K562 (cell line): Measurements from ENCODE around the gene NOD1. TPM values are rescaled to one million over a fixed set of nuclear protein-coding genes. Genes with fewer than 3 reads are reported as not detected.

Source experiments
- ADNP ChIP-seq: fragments of 200-800 bp; sonication (Bioruptor generic); IDR thresholded peaks from 2 replicates; pipeline ENCODE4 v1.6.1; 2016; ENCODE audit warnings: missing genetic modification characterization, missing compliant biosample characterization
- BCOR ChIP-seq: fragments of 450-650 bp; IDR thresholded peaks from 2 replicates; pipeline ENCODE4 v1.6.1; 2016
- CTBP1 ChIP-seq: fragments of 450-650 bp; IDR thresholded peaks from 2 replicates; pipeline ENCODE4 v1.6.1; 2016; ENCODE audit warnings: borderline replicate concordance
- HDAC6 ChIP-seq: IDR thresholded peaks from 2 replicates; pipeline ENCODE4 v1.6.1; 2012; ENCODE audit warnings: low read depth, mild to moderate bottlenecking, control low read depth, inconsistent platforms, low read length, moderate library complexity
- ILK ChIP-seq: fragments of 450-650 bp; IDR thresholded peaks from 2 replicates; pipeline ENCODE4 v1.6.1; 2016; ENCODE audit warnings: missing genetic modification characterization, low read depth, mild to moderate bottlenecking, missing compliant biosample characterization, moderate library complexity, borderline replicate concordance
- KDM4B ChIP-seq, 2 experiments: fragments of 450-650 bp in 1 of 2; sonication (generic) in 1 of 2; IDR thresholded peaks; 2 replicates each; pipeline ENCODE4 v1.6.1; 2016 to 2017; ENCODE audit warnings: borderline replicate concordance in 2 of 2, antibody characterized with exemption in 1 of 2, low read depth in 1 of 2, mild to moderate bottlenecking in 1 of 2
- MAFG ChIP-seq: fragments of 450-650 bp; conservative IDR thresholded peaks from 2 replicates; pipeline ENCODE4 v1.6.1; 2016; ENCODE audit warnings: missing genetic modification characterization, missing compliant biosample characterization
- MYC ChIP-seq, 2 experiments: fragments of 250-450 bp in 1 of 2; sonication (Bioruptor Pico) in 1 of 2; IDR thresholded peaks; 2 replicates each; pipeline versions ENCODE4 v1.5.1 to v1.6.1; 2012 to 2021; ENCODE audit warnings: low read depth in 2 of 2, borderline replicate concordance in 1 of 2, improper control_type of control experiment in 1 of 2, low read length in 1 of 2, mild to moderate bottlenecking in 1 of 2, moderate library complexity in 1 of 2
- POLR3A ChIP-seq: IDR thresholded peaks from 2 replicates; pipeline ENCODE4 v1.6.1; 2011; ENCODE audit warnings: borderline replicate concordance, mild to moderate bottlenecking, moderate library complexity; ENCODE audit not compliant: insufficient read length, insufficient read depth; ENCODE audit errors: extremely low read depth
- RBFOX2 ChIP-seq: fragments of 200-400 bp; formaldehyde crosslinking; IDR thresholded peaks from 2 replicates; pipeline ENCODE4 v1.6.1; 2017; ENCODE audit warnings: low read depth, mild to moderate bottlenecking, low read length, moderate library complexity
- SMAD2 ChIP-seq: fragments of 150-350 bp; IDR thresholded peaks from 2 replicates; pipeline ENCODE4 v1.6.1; 2014; ENCODE audit warnings: low read depth, mild to moderate bottlenecking, low read length
- SREBF2 ChIP-seq: sonication (generic); formaldehyde crosslinking; IDR thresholded peaks from 2 replicates; pipeline ENCODE4 v1.4.0; 2020; ENCODE audit warnings: mild to moderate bottlenecking, missing genetic modification reagents
- SUPT5H ChIP-seq: fragments of 450-650 bp; IDR thresholded peaks from 2 replicates; pipeline ENCODE4 v1.6.1; 2016
- ZBTB17 ChIP-seq: fragments of 450-650 bp; formaldehyde crosslinking; IDR thresholded peaks from 2 replicates; pipeline ENCODE4 v1.4.0; 2020; ENCODE audit warnings: mild to moderate bottlenecking
- ZC3H11A ChIP-seq: IDR thresholded peaks from 2 replicates; pipeline ENCODE4 v1.6.1; 2012; ENCODE audit warnings: low read depth, low read length, improper control_type of control experiment
- ZNF444 ChIP-seq: fragments of 250-450 bp; sonication (Bioruptor Pico); IDR thresholded peaks from 2 replicates; pipeline ENCODE4 v1.4.0; 2020; ENCODE audit warnings: mild to moderate bottlenecking, moderate library complexity
- ZNF445 ChIP-seq: fragments of 250-450 bp; sonication (Bioruptor Pico); IDR thresholded peaks from 2 replicates; pipeline ENCODE4 v1.4.0; 2020; ENCODE audit warnings: low read depth, mild to moderate bottlenecking, moderate library complexity
- ZNF518B ChIP-seq: fragments of 250-450 bp; sonication (Bioruptor Pico); IDR thresholded peaks from 2 replicates; pipeline ENCODE4 v1.5.0; 2021; ENCODE audit warnings: mild to moderate bottlenecking, moderate library complexity
- ZNF75A ChIP-seq: fragments of 450-650 bp; formaldehyde crosslinking; IDR thresholded peaks from 2 replicates; pipeline ENCODE4 v1.4.0; 2020; ENCODE audit warnings: mild to moderate bottlenecking
- polyA plus RNA-seq, 8 experiments: library from polyadenylated mRNA; depleted of rRNA in 4 of 8; stranded (reverse) in 5 of 8; unstranded in 3 of 8; fragments of >200 nt; fragmentation: Nextera tagmentation in 2 of 8; fragmentation: Illumina TruSeq in 1 of 8; extraction: Ambion mirVana in 2 of 8; extraction: Trizol in 1 of 8; gene quantifications; 2 replicates each; pipeline versions ENCODE4 v1.2.1 to v1.2.3, GENCODE V29; 2011 to 2014; ENCODE audit warnings: inconsistent platforms in 1 of 8, missing spikeins in 1 of 8
- total RNA-seq, 7 experiments: library from RNA; depleted of rRNA in 6 of 7; stranded (reverse); fragments of >200 nt in 6 of 7; fragmentation: Illumina TruSeq in 2 of 7; extraction: Trizol in 2 of 7; gene quantifications; 2 replicates each; pipeline versions ENCODE4 v1.2.1 to v1.2.3, GENCODE V29; 2011 to 2021; ENCODE audit warnings: low replicate concordance in 1 of 7

The NOD1 gene
- total and polyA plus RNA-seq, 9 of the 15 experiments (the other 6 are each of a cell fraction or from before 2014, with no cell fraction given): 0.34 to 7.1 (median 4.7) TPM

- TF ChIP-seq CTBP1 (peak; percentile 67; the same call in 1 of the 2 replicates), ILK (tag) (no peak), ZNF518B (CRISPR knock-in tag) (no peak), MAFG (tag) (no peak), ZNF75A (no peak), ZC3H11A (0 out of 2 replicates have a peak, but pooled peaks have one; percentile 46), SREBF2 (CRISPR knock-in tag) (no peak), RBFOX2 (peak; percentile 97), SMAD2 (no peak), KDM4B (IDR thresholded peaks at IDR 0.05; ENCODE audit: borderline replicate concordance in 2 of 2, low read depth in 1 of 2) (peak in 1 of 2 experiments; percentile 26; a peak in 1 of 4 replicates), ZBTB17 (CRISPR knock-in tag) (no peak), POLR3A (no peak), ZNF444 (CRISPR knock-in tag) (no peak), SUPT5H (peak; percentile 94), ADNP (tag) (no peak), ZNF445 (no peak), HDAC6 (no peak), MYC (IDR thresholded peaks at IDR 0.05; ENCODE audit: low read depth, low read length) (peak; percentile 79), MYC (CRISPR knock-in tag; IDR thresholded peaks at IDR 0.05; ENCODE audit: borderline replicate concordance, low read depth) (peak; percentile 84; the same call in 1 of the 2 replicates), BCOR (no peak)
These were observed 26.0 kb upstream of the NOD1 start, which contains the start of gene GGCT (continued) for GRCh38 chr7:30504301-30505173.
